Measurements from ENCODE around the gene NNAT.
"Not testable (repeated sequence)": the region's sequence is repeated elsewhere in the genome, so short reads cannot be mapped to it uniquely, and the experiment has no call there.

The NNAT gene

GRCh38 chr20:37544386-37544785 lies 23.3 kb downstream of the NNAT start:
- Histone ChIP-seq H2AFZ (ENCODE audit: low read depth, low read length) (no peak overlapping the region), H3K4me3 (ENCODE audit: low read length) (no peak overlapping the region), H3K4me1 (ENCODE audit: insufficient read depth, low read length) (peaks cover 7% of the 10 kb centered on the region), H3K36me3 (ENCODE audit: insufficient read depth, low read length) (no peaks in the 10 kb centered on the region), H3K9me3 (ENCODE audit: low read length) (no peaks in the 10 kb centered on the region), H3K27me3 (ENCODE audit: insufficient read depth, low read length) (no peaks in the 10 kb centered on the region)

- Histone ChIP-seq H3K27me3 (ENCODE audit: insufficient read depth, low read length) (no peaks in the 10 kb centered on the region), H2AFZ (ENCODE audit: low read depth, low read length) (no peak overlapping the region), H3K36me3 (ENCODE audit: insufficient read depth, low read length) (no peaks in the 10 kb centered on the region), H3K4me1 (ENCODE audit: insufficient read depth, low read length) (peaks cover 7% of the 10 kb centered on the region), H3K9me3 (ENCODE audit: low read length) (no peaks in the 10 kb centered on the region), H3K4me3 (ENCODE audit: low read length) (no peak overlapping the region)
Measured at GRCh38 chr20:37545516-37545915, 24.5 kb downstream of the NNAT start.

- Histone ChIP-seq H3K27me3 (ENCODE audit: insufficient read depth, low read length) (no peaks in the 10 kb centered on the region), H3K4me1 (ENCODE audit: insufficient read depth, low read length) (peaks cover 4% of the 10 kb centered on the region), H2AFZ (ENCODE audit: low read depth, low read length) (no peak overlapping the region), H3K9me3 (ENCODE audit: low read length) (no peaks in the 10 kb centered on the region), H3K4me3 (ENCODE audit: low read length) (no peak overlapping the region), H3K36me3 (ENCODE audit: insufficient read depth, low read length) (no peaks in the 10 kb centered on the region)
Measured at GRCh38 chr20:37547912-37548311, 26.9 kb downstream of the NNAT start.

- not testable (repeated sequence) for H3K36me3 ChIP-seq (ENCODE audit: insufficient read depth, low read length); H3K27me3 ChIP-seq (ENCODE audit: insufficient read depth, low read length); H3K9me3 ChIP-seq (ENCODE audit: low read length); H3K4me1 ChIP-seq (ENCODE audit: insufficient read depth, low read length); H2AFZ ChIP-seq (ENCODE audit: low read depth, low read length); H3K4me3 ChIP-seq (ENCODE audit: low read length)
Measured at GRCh38 chr20:37550101-37550920, 29.3 kb downstream of the NNAT start.

- not testable (repeated sequence) for H3K9me3 ChIP-seq (ENCODE audit: low read length); H3K36me3 ChIP-seq (ENCODE audit: insufficient read depth, low read length); H3K4me1 ChIP-seq (ENCODE audit: insufficient read depth, low read length); H3K27me3 ChIP-seq (ENCODE audit: insufficient read depth, low read length); H2AFZ ChIP-seq (ENCODE audit: low read depth, low read length); H3K4me3 ChIP-seq (ENCODE audit: low read length)
Measured at GRCh38 chr20:37551660-37552059, 30.6 kb downstream of the NNAT start.

GRCh38 chr20:37552415-37552814 lies 31.4 kb downstream of the NNAT start:
- Histone ChIP-seq H3K4me3 (ENCODE audit: low read length) (no peak overlapping the region), H3K36me3 (ENCODE audit: insufficient read depth, low read length) (no peaks in the 10 kb centered on the region), H3K4me1 (ENCODE audit: insufficient read depth, low read length) (peaks cover 5% of the 10 kb centered on the region), H3K9me3 (ENCODE audit: low read length) (no peaks in the 10 kb centered on the region), H3K27me3 (ENCODE audit: insufficient read depth, low read length) (no peaks in the 10 kb centered on the region), H2AFZ (ENCODE audit: low read depth, low read length) (peak overlapping the region; percentile 36)

GRCh38 chr20:37554721-37555298 lies 33.8 kb downstream of the NNAT start:
- H3K4me1 ChIP-seq (ENCODE audit: insufficient read depth, low read length); H2AFZ ChIP-seq (ENCODE audit: low read depth, low read length); H3K27me3 ChIP-seq (ENCODE audit: insufficient read depth, low read length); H3K9me3 ChIP-seq (ENCODE audit: low read length); H3K4me3 ChIP-seq (ENCODE audit: low read length); H3K36me3 ChIP-seq (ENCODE audit: insufficient read depth, low read length): not testable (repeated sequence)

GRCh38 chr20:37556538-37556937 lies 35.5 kb downstream of the NNAT start:
- H3K9me3 ChIP-seq (ENCODE audit: low read length): no peaks in the 10 kb centered on the region
- no peak overlapping the region for H3K4me3 ChIP-seq (ENCODE audit: low read length)
- no peaks in the 10 kb centered on the region for H3K27me3 ChIP-seq (ENCODE audit: insufficient read depth, low read length)
- H3K36me3 ChIP-seq (ENCODE audit: insufficient read depth, low read length): no peaks in the 10 kb centered on the region
- peaks cover 5% of the 10 kb centered on the region for H3K4me1 ChIP-seq (ENCODE audit: insufficient read depth, low read length)
- no peak overlapping the region for H2AFZ ChIP-seq (ENCODE audit: low read depth, low read length)

GRCh38 chr20:37558306-37558705 lies 37.3 kb downstream of the NNAT start:
- Histone ChIP-seq H3K4me3 (ENCODE audit: low read length) (no peak overlapping the region), H3K27me3 (ENCODE audit: insufficient read depth, low read length) (no peaks in the 10 kb centered on the region), H3K9me3 (ENCODE audit: low read length) (no peaks in the 10 kb centered on the region), H3K36me3 (ENCODE audit: insufficient read depth, low read length) (no peaks in the 10 kb centered on the region), H2AFZ (ENCODE audit: low read depth, low read length) (no peak overlapping the region), H3K4me1 (ENCODE audit: insufficient read depth, low read length) (no peaks in the 10 kb centered on the region)

- H3K36me3 ChIP-seq (ENCODE audit: insufficient read depth, low read length): no peaks in the 10 kb centered on the region
- H2AFZ ChIP-seq (ENCODE audit: low read depth, low read length): no peak overlapping the region
- no peak overlapping the region for H3K4me3 ChIP-seq (ENCODE audit: low read length)
- no peaks in the 10 kb centered on the region for H3K4me1 ChIP-seq (ENCODE audit: insufficient read depth, low read length)
- H3K27me3 ChIP-seq (ENCODE audit: insufficient read depth, low read length): no peaks in the 10 kb centered on the region
- H3K9me3 ChIP-seq (ENCODE audit: low read length): no peaks in the 10 kb centered on the region
Measured at GRCh38 chr20:37558779-37559178, 37.7 kb downstream of the NNAT start.

GRCh38 chr20:37559312-37560027 lies 38.4 kb downstream of the NNAT start:
- Histone ChIP-seq H3K4me1 (ENCODE audit: insufficient read depth, low read length) (no peaks in the 10 kb centered on the region), H3K9me3 (ENCODE audit: low read length) (no peaks in the 10 kb centered on the region), H3K27me3 (ENCODE audit: insufficient read depth, low read length) (no peaks in the 10 kb centered on the region), H3K4me3 (ENCODE audit: low read length) (no peak overlapping the region), H2AFZ (ENCODE audit: low read depth, low read length) (no peak overlapping the region), H3K36me3 (ENCODE audit: insufficient read depth, low read length) (no peaks in the 10 kb centered on the region)

GRCh38 chr20:37560629-37561028 lies 39.6 kb downstream of the NNAT start:
- H3K9me3 ChIP-seq (ENCODE audit: low read length): no peaks in the 10 kb centered on the region
- H3K36me3 ChIP-seq (ENCODE audit: insufficient read depth, low read length): no peaks in the 10 kb centered on the region
- no peaks in the 10 kb centered on the region for H3K27me3 ChIP-seq (ENCODE audit: insufficient read depth, low read length)
- no peak overlapping the region for H3K4me3 ChIP-seq (ENCODE audit: low read length)
- peaks cover 7% of the 10 kb centered on the region for H3K4me1 ChIP-seq (ENCODE audit: insufficient read depth, low read length)
- H2AFZ ChIP-seq (ENCODE audit: low read depth, low read length): no peak overlapping the region

GRCh38 chr20:37562695-37563480 lies 41.8 kb downstream of the NNAT start:
- Histone ChIP-seq H3K9me3 (ENCODE audit: low read length) (no peaks in the 10 kb centered on the region), H3K4me1 (ENCODE audit: insufficient read depth, low read length) (peaks cover 26% of the 10 kb centered on the region), H2AFZ (ENCODE audit: low read depth, low read length) (no peak overlapping the region), H3K4me3 (ENCODE audit: low read length) (no peak overlapping the region), H3K36me3 (ENCODE audit: insufficient read depth, low read length) (no peaks in the 10 kb centered on the region), H3K27me3 (ENCODE audit: insufficient read depth, low read length) (no peaks in the 10 kb centered on the region)

All from neuron (in vitro differentiated cells).